Natural killer cell (primary cell): ENCODE measurements around the gene KIF12. TPM values are rescaled to one million over a fixed set of nuclear protein-coding genes. Genes with fewer than 3 reads are reported as not detected.

ENCODE experiments used
- ATAC-seq, 3 donors: fragments of 150-1000 bp in 2 of 3; fragments of 200-7000 bp in 1 of 3; cut with Tn5 transposase; 1 replicate in 1 of 3; 2 replicates in 2 of 3; pipeline ENCODE4 v1.10.0; 2021; ENCODE audit warnings: mild to moderate bottlenecking in 2 of 3, moderate library complexity in 2 of 3
- DNase-seq, 2 donors: peaks; one replicate each; pipeline versions ENCODE4 v3.0.0 to v3.0.0-alpha.2; 2013 to 2021; ENCODE audit warnings: mixed read lengths in 1 of 2
- H3K27ac ChIP-seq: one replicate; pipeline ENCODE4 v1.5.1; 2013; ENCODE audit warnings: mild to moderate bottlenecking, low read length
- H3K27me3 ChIP-seq: one replicate; pipeline ENCODE4 v1.6.1; 2013; ENCODE audit warnings: low read length; ENCODE audit not compliant: control insufficient read depth, insufficient read depth
- H3K36me3 ChIP-seq: one replicate; pipeline ENCODE4 v1.6.1; 2013; ENCODE audit warnings: low read length; ENCODE audit not compliant: control insufficient read depth, insufficient read depth
- H3K4me1 ChIP-seq: one replicate; pipeline ENCODE4 v1.6.1; 2013; ENCODE audit warnings: low read length; ENCODE audit not compliant: control insufficient read depth, insufficient read depth
- H3K4me3 ChIP-seq: one replicate; pipeline ENCODE4 v1.5.1; 2013; ENCODE audit warnings: low read length
- H3K9me3 ChIP-seq: one replicate; pipeline ENCODE4 v1.6.1; 2013; ENCODE audit warnings: low read length; ENCODE audit not compliant: control insufficient read depth, insufficient read depth
- H3K27ac Mint-ChIP-seq, 2 donors: one replicate each; pipeline ENCODE4 v1.8.0; 2022; ENCODE audit warnings: mild to moderate bottlenecking in 2 of 2, mixed read lengths in 2 of 2, moderate library complexity in 1 of 2
- H3K27me3 Mint-ChIP-seq, 2 donors: one replicate each; pipeline ENCODE4 v1.8.0; 2022; ENCODE audit warnings: low read depth in 2 of 2, mixed read lengths in 2 of 2
- H3K36me3 Mint-ChIP-seq: one replicate; pipeline ENCODE4 v1.8.0; 2022; ENCODE audit warnings: mixed read lengths
- H3K4me1 Mint-ChIP-seq, 2 donors: one replicate each; pipeline ENCODE4 v1.8.0; 2022; ENCODE audit warnings: mixed read lengths in 2 of 2
- H3K4me3 Mint-ChIP-seq: one replicate; pipeline ENCODE4 v1.8.0; 2022; ENCODE audit warnings: mild to moderate bottlenecking, moderate library complexity, mixed read lengths
- H3K9me3 Mint-ChIP-seq, 2 donors: one replicate each; pipeline ENCODE4 v1.8.0; 2022; ENCODE audit warnings: mixed read lengths in 2 of 2
- WGBS: methylation state at CpG from one replicate; pipeline ENCODE4 v1.1.7; 2013; ENCODE audit warnings: missing lambda C conversion rate; ENCODE audit not compliant: insufficient coverage; 5-methylcytosine and 5-hydroxymethylcytosine counted together
- intact Hi-C: fragments of 100-400 bp; cut with micrococcal nuclease; formaldehyde crosslinking; loops from one replicate; pipeline ENCODE4 v1.14.2; 2022
- total RNA-seq, 4 donors: library from RNA; stranded (reverse); fragments of 120-200 nt in 1 of 4; gene quantifications; one replicate each; pipeline versions ENCODE4 v1.2.3 to v1.2.4, GENCODE V29; 2013 to 2022
- TF ChIP-seq, protein P1 (sequence below): fragments of 200-600 bp; IDR thresholded peaks from one replicate; pipeline ENCODE4 v1.8.0; 2022; ENCODE audit warnings: antibody characterized with exemption

The KIF12 gene
- total RNA-seq, 3 donors from 2014 or later (not counting 1 experiment from before 2014, with no cell fraction given): not detected

- H3K4me1 ChIP-seq: no peaks in the 10 kb centered on the region
- H3K27ac ChIP-seq: no peak overlapping the region
- H3K4me3 Mint-ChIP-seq: no peak overlapping the region
- no peaks in the 10 kb centered on the region for H3K36me3 Mint-ChIP-seq
- H3K4me1 Mint-ChIP-seq: no peaks in the 10 kb centered on the region
- H3K36me3 ChIP-seq: no peaks in the 10 kb centered on the region
- no peaks in the 10 kb centered on the region for H3K27me3 ChIP-seq
- H3K9me3 Mint-ChIP-seq: no peaks in the 10 kb centered on the region
- H3K4me3 ChIP-seq: no peak overlapping the region
- WGBS: 84% methylated on average over 4 of the region's 4 CpGs
- no peak overlapping the region for H3K27ac Mint-ChIP-seq
- peaks cover 0 to 4% of the 10 kb centered on the region in 2 donors for H3K27me3 Mint-ChIP-seq
- TF ChIP-seq, protein P1, sequence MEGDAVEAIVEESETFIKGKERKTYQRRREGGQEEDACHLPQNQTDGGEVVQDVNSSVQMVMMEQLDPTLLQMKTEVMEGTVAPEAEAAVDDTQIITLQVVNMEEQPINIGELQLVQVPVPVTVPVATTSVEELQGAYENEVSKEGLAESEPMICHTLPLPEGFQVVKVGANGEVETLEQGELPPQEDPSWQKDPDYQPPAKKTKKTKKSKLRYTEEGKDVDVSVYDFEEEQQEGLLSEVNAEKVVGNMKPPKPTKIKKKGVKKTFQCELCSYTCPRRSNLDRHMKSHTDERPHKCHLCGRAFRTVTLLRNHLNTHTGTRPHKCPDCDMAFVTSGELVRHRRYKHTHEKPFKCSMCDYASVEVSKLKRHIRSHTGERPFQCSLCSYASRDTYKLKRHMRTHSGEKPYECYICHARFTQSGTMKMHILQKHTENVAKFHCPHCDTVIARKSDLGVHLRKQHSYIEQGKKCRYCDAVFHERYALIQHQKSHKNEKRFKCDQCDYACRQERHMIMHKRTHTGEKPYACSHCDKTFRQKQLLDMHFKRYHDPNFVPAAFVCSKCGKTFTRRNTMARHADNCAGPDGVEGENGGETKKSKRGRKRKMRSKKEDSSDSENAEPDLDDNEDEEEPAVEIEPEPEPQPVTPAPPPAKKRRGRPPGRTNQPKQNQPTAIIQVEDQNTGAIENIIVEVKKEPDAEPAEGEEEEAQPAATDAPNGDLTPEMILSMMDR: no peak
- ATAC-seq: no peak
- no peaks in the 10 kb centered on the region for H3K9me3 ChIP-seq
- no peak for DNase-seq
- intact Hi-C loops: no loop called here
These were observed 9.8 kb downstream of the KIF12 start for GRCh38 chr9:114089206-114089840.

DNA sequence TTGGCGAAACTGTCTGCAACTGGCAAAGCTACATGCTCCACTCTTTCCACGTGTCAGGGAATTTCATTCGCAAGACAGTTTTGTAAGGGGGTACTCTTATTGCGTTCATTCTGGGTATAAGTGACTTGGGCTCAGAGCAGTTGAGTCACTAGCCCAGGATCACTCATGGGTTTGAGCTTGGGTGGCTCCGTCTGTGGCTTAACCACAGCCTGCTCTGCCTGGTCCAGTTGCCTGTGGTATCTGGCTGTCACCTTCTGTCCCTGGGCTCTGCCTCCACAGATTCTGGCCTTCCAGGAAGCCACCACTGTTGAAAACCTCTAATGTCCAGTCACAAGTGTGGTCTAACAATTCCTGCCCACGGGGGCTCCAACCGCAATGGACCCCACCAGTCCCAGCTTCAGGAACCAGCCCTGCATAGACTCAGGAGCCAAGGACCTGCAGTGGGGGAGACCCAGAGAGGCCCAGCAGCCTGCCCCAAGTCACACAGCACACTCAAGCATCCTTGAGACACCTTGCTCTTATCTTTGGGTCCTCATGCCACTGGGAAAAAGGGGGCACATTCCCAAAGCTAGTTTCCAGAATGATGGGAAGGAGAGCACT lies 10.4 kb downstream of the KIF12 start:
- ATAC-seq: no peak
- DNase-seq: no peak
- Histone ChIP-seq H3K4me1 (no peaks in the 10 kb centered on the region), H3K9me3 (no peaks in the 10 kb centered on the region), H3K4me3 (no peak overlapping the region), H3K27me3 (no peaks in the 10 kb centered on the region), H3K27ac (no peak overlapping the region), H3K36me3 (no peaks in the 10 kb centered on the region)
- no peak overlapping the region for H3K27ac Mint-ChIP-seq
- TF ChIP-seq, protein P1: no peak
- no peaks in the 10 kb centered on the region for H3K9me3 Mint-ChIP-seq
- H3K27me3 Mint-ChIP-seq: peaks cover 0 to 4% of the 10 kb centered on the region in 2 donors
- H3K4me3 Mint-ChIP-seq: no peak overlapping the region
- 84% methylated on average over 7 of the region's 7 CpGs for WGBS
- no peaks in the 10 kb centered on the region for H3K36me3 Mint-ChIP-seq
- H3K4me1 Mint-ChIP-seq: no peaks in the 10 kb centered on the region
- intact Hi-C loops: no loop called here

DNA sequence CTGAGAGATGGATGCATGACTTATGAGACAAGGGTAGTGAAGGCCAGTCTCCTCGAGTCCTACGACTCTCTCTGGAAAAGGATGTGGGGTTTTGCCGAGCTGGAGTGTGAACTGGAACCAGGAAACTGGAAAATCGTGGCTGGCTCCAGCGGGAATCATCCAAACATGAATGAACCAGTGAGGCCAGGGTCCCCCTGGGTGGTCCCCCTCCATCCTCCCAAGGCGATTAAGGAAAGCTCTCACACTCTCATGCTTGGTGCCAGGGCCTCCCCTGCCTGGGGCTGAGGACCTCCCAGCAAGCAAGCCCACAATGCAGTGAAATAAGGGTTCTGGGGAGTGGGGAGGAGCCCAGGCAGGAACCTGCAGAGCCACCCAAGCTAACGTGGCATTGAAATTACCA lies 11.4 kb downstream of the KIF12 start:
- no peak for ATAC-seq
- peaks cover 0 to 4% of the 10 kb centered on the region in 2 donors for H3K27me3 Mint-ChIP-seq

More for the DNA sequence above, 11.4 kb downstream of the KIF12 start:
- Mint-ChIP-seq H3K36me3 (no peaks in the 10 kb centered on the region), H3K4me1 (no peaks in the 10 kb centered on the region), H3K4me3 (no peak overlapping the region), H3K27ac (no peak overlapping the region), H3K9me3 (no peaks in the 10 kb centered on the region)
- intact Hi-C loops: no loop called here
- H3K36me3 ChIP-seq: no peaks in the 10 kb centered on the region
- WGBS: 88% methylated on average over 7 of the region's 7 CpGs
- no peaks in the 10 kb centered on the region for H3K27me3 ChIP-seq
- DNase-seq: no peak
- no peaks in the 10 kb centered on the region for H3K9me3 ChIP-seq
- no peak overlapping the region for H3K4me3 ChIP-seq
- H3K4me1 ChIP-seq: no peaks in the 10 kb centered on the region
- TF ChIP-seq, protein P1: no peak
- no peak overlapping the region for H3K27ac ChIP-seq
